ENCODE data around the gene RFFL.

DNA sequence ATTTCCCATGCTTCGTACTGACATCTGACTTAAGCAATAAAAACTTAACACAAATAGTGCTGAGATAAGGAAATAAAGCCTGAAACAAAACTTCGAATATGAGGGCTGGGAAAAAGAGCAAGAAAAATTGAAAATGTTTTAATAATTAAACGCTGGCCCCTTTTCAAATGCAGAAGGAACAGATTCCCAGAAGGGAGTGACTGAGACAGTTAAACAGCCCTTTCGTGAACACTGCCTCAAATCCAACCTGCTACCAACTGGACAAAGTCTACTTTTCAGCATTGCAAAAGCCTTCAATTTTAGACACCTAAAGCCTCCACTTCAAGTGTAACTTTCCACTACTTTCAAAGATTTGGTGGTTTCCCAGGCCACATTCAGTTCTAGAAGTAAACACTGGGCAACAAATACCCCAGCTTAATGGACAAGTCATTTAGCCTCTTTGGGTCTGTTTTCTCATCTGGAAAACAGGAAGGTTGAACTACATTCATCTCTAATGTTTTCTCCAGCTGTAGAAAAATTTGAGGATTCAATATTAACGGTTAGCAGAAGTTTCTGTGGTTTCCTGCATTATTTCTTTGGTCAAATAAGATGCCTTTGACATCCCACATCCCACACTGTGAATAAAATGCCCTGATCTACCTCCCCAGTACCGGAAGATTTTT is 11.8 kb downstream of the RFFL start:
- TF ChIP-seq POLR2A (IDR thresholded peaks at IDR 0.05), result no peak
- TF ChIP-seq, protein P1, sequence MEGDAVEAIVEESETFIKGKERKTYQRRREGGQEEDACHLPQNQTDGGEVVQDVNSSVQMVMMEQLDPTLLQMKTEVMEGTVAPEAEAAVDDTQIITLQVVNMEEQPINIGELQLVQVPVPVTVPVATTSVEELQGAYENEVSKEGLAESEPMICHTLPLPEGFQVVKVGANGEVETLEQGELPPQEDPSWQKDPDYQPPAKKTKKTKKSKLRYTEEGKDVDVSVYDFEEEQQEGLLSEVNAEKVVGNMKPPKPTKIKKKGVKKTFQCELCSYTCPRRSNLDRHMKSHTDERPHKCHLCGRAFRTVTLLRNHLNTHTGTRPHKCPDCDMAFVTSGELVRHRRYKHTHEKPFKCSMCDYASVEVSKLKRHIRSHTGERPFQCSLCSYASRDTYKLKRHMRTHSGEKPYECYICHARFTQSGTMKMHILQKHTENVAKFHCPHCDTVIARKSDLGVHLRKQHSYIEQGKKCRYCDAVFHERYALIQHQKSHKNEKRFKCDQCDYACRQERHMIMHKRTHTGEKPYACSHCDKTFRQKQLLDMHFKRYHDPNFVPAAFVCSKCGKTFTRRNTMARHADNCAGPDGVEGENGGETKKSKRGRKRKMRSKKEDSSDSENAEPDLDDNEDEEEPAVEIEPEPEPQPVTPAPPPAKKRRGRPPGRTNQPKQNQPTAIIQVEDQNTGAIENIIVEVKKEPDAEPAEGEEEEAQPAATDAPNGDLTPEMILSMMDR (IDR thresholded peaks at IDR 0.05), result no peak
